ENCODE measurements around the gene NUDT8.
A peak's percentile ranks its signal among the peaks of the same experiment; 100 is the strongest.
"Not testable (repeated sequence)": the region's sequence is repeated elsewhere in the genome, so short reads cannot be mapped to it uniquely, and the experiment has no call there.

Gene NUDT8

DNA sequence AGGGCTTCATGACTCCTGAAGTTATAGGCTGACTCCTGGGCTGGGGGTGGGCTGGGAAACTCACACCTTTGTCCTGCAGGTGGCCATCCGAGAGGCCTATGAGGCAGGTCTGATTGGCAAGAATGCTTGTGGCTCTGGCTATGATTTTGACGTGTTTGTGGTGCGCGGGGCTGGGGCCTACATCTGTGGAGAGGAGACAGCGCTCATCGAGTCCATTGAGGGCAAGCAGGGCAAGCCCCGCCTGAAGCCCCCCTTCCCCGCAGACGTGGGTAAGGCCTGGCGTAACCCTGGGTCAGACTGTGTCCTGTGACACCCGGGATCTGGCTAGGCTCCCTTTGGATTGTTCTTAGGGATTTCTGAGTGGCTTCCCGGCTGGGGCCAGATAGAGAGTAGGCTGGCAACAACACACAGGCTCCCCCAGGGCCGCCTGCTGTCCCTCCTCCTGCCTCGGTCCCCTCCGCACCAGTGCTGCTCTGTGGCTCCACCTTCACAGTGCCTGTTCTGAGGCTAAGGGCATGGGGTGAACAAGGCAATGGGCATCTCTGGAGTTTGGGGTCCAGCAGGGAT is 19.4 kb downstream of the NUDT8 start:
- DNase-seq, result no peak

- DNase-seq, result no peak
Observed at GRCh38 chr11:67609316-67609715, 20.4 kb downstream of the NUDT8 start.

DNA sequence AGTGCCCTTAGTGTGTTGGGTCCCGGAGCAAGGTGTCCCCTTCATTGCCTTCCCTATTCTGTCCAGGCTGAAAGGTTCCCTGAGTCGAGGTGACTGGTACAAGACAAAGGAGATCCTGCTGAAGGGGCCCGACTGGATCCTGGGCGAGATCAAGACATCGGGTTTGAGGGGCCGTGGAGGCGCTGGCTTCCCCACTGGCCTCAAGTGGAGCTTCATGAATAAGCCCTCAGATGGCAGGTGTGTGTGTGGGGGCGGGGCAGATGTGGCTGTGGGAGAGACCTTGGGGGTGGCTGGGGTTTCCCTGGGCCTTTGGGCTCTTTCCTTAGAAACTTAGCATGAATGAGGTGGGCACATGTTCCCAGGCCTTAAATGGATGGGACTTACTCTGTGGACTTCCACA is 21.3 kb downstream of the NUDT8 start:
- no peak for DNase-seq

DNA sequence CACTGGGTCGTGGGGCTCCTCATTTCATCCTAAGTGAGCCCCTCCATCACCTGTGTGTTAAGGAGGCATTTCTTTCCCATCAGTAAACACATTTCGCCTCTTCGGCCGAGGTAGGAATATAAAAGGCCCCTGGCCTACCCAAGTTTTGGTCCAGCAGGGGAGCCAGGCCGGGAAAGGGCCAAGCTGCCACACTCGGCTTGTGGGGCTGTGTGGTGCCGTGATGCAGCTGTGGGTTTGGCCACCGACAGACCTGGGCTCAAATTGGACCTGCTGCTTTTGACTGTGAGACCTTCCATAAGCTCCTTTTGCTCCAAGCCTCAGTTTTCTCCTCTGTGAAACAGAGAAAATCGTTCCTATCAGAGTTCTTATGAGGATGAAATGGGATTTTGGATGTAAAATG is 22.2 kb downstream of the NUDT8 start:
- no peak for DNase-seq

GRCh38 chr11:67606492-67607295 is 23.0 kb downstream of the NUDT8 start, which contains the start of gene NDUFV1:
TSS of gene NDUFV1 (plus strand) at chr11:67606936. CDS start at chr11:67607005, 69 bp downstream.
- peak; percentile 83 for DNase-seq

DNA sequence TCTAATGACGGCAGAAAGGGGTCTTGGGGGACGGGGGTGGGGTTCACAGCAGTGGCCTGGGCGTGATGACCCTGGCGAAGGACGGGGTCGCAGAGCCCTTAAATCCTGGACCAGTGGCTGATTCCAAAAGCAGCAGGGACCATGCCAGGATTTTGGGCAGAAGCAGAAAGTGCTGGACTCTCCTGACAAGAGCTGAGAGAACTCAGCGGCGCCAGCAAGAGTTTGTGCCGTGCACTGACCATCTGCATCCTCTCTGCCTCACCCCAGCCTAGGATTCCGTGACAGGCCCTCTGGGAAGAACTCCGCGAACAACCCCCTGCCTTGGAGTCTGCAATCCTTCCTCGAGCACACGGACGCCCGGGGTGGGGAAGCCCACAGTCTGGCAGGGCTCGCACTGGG is 23.6 kb downstream of the NUDT8 start:
- DNase-seq, result no peak

DNA sequence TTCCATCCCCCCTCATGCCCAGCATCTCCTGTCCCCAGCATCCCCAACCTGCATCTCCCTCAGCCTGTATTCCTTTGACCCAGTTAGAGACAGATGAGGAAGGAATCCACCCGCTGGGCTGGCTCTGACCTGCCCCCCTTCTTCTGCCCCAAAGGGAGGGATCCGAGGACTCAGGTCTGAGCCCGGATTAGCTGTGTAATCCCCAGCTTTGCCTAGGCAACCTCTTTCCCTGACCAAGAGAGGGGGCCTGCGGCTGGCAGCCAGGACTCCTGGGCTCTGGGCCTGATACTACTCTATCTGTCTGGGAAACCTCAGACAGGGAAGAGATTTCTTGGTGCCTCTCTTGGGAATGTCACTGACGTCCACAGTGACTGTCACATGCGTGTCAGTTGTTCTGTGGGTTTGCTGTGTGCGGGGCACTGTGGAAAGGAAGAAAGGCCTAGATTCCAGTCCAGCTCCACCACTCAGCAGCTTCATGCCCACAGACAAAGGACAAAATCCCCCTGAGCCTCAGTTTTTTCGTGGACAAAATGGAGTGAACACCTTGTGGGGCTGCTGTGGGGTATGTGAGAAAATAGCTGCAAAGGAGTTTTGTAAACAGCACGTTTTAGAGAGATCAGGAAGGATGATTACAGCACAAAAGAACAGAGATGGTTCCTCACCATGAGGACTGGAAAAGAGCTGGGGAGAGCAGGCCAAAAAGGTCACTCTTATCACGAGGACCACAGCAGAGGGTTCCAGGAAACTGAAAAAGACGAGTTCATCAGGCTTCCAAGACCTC is 24.3 kb downstream of the NUDT8 start:
- DNase-seq, result no peak

DNA sequence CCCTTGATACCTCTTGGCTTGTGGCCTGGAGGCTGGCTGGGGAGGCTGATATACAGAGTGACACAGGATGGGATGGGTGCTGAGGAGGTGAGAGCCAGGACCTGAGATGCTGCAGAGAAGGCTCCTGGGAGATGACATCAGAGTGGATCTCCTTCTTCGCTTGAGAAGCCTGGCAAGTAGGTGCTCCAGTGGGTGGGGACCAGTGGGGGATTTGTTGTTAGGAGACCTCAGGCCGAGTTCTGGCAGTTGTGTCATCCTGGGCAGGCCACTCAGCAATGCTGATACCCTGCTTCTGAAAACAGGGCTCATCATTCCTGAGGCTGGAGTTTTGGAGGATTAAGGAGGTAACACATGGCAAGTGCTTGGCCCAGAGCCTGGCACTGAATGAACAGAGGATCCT is 24.9 kb downstream of the NUDT8 start:
- no peak for DNase-seq

DNA sequence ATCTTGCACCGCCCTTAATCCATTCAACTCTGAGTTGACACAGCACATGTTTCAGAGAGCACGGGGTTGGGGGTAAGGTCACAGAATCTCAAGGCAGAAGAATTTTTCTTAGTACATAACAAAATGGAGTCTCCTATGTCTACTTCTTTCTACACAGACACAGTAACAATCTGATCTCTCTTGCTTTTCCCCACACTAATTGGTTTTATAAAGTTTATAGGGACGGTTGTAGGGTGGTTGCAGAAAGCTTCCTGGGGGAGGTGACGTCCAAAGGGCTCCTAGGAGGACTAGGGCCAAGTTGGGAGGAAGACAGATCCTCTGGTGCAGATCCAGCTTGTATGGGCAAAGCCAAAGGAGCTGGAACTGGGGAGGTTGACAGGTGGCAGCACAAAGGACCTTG is 25.6 kb downstream of the NUDT8 start:
- DNase-seq, result not testable (repeated sequence)

DNA sequence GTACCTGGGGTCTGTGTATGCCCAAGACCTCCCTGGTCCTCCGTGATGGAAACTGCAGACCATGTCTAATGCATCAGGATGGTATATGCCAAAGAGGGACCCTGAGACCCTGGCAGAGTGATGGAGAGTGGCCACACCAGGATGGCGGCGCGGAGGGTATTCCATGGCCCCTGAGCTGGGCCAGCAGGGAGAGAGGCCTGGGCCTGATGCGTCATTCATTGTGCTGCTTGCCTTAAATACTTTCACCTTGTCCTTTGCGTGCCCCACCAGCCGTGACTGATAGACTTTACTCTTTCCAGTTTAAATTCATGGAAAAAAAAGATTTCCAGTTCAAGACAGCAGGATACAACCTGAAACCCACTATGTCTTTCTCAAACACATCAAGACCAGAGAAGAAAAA is 28.6 kb downstream of the NUDT8 start:
- DNase-seq, result no peak

GRCh38 chr11:67600324-67601029 is 29.3 kb downstream of the NUDT8 start:
- no peak for DNase-seq

GRCh38 chr11:67599149-67599548 is 30.6 kb downstream of the NUDT8 start:
- DNase-seq, result no peak

- not testable (repeated sequence) for DNase-seq
Observed at GRCh38 chr11:67597963-67598362, 31.8 kb downstream of the NUDT8 start.

DNA sequence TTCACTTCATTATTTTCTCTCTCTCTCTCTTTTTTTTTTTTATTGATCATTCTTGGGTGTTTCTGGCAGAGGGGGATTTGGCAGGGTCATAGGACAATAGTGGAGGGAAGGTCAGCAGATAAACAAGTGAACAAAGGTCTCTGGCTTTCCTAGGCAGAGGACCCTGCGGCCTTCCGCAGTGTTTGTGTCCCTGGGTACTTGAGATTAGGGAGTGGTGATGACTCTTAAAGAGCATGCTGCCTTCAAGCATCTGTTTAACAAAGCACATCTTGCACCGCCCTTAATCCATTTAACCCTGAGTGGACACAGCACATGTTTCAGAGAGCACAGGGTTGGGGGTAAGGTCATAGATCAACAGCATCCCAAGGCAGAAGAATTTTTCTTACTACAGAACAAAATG is 32.3 kb downstream of the NUDT8 start:
- DNase-seq, result not testable (repeated sequence)

- DNase-seq, result no peak
Observed at GRCh38 chr11:67596753-67597300, 32.9 kb downstream of the NUDT8 start.

DNA sequence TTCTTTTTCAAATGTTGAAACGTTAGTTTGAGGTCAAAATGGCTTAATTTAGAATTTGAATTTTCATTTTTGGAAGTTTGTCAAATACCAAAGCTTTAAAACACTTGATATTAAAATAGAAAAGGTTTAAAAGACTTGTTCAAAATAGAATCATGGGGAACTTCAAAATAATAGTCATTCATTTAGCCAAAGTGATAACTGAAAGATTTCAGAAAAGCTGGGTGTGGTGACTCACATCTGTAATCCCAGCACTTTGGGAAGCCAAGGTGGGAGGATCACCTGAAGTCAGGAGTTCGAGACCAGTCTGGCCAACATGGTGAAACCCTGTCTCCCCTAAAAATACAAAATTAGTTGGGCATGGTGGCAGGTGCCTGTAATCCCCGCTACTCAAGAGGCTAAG is 35.3 kb downstream of the NUDT8 start:
- no peak for DNase-seq

DNA sequence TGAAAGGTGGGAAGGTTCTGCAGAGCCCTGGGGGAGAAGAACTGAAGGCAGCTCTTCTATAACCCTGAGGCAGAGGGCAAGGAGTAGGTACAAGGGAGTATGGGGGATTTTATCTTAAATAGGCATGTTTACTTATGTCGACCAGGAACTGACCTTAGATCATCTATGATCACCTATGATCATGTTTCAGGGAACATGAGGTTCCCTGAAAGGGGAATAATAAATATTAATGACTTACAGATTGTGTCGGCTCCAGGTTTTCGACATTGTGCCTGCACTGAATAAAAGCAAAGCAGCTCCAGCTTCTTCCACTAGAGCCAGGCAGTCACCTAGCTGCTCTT is 36.2 kb downstream of the NUDT8 start:
- DNase-seq, result no peak

GRCh38 chr11:67592880-67593564 is 36.7 kb downstream of the NUDT8 start:
- DNase-seq, result no peak

- DNase-seq, result not testable (repeated sequence)
Observed at GRCh38 chr11:67588899-67589415, 40.8 kb downstream of the NUDT8 start.

DNA sequence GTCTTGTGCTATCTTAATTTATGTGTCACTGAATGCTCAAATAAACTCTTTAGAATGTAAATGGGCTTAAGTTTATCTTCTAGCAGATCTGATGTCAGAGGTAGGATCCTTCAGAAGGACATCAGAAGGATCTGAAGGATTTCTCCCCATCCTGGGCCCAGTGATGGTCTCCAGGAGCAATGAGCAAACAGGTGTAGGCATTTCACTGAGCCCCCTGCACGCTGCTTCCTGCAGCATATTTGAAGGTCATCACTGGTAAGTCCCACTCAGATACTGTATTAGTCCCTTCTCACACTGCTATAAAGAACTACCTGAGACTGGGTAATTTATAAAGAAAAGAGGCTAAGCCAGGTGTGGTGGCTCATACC is 41.6 kb downstream of the NUDT8 start:
- no peak for DNase-seq

DNA sequence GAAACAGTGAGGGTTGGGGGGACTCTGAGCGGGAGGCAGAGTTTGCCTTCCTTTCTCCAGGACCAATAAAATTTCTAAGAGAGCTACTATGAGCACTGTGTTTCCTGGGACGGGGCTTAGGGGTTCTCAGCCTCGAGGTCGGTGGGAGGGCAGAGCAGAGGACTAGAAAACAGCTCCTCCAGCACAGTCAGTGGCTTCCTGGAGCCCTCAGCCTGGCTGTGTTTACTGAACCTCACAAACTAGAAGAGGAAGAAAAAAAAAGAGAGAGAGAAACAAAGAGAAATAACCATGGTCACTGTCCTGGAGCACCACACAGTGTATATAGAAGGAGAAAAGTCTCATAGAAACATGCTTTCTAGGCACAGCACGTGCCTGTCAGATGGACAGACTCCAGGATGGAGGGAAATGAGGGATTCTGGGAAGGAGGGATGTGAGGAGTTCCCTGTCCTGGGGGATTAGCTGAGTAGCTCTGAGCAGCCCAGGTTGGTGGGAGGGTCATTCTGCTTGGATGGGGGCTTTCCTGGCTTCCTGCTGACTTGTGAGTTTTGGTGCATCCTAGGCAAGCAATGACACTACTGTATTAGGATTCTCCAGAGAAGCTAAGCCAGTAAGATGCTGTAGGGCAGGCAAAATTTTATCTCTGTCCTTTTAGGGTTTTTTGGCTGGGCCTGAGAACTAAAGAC is 43.0 kb downstream of the NUDT8 start:
- DNase-seq, result no peak

- DNase-seq, result no peak
Observed at GRCh38 chr11:67585911-67586310, 43.8 kb downstream of the NUDT8 start.

Data from NCI-H1417 treated with DMSO at 0.1 percent for 48 hours (cell line).